Thyroid gland (tissue), 4 donors: ENCODE measurements around the gene TRAK1. TPM values are rescaled to one million over a fixed set of nuclear protein-coding genes. Genes with fewer than 3 reads are reported as not detected.
A peak's percentile ranks its signal among the peaks of the same experiment; 100 is the strongest.

Experiments used
- DNase-seq, 2 donors: peaks; one replicate each; pipeline ENCODE4 v3.0.0-alpha.2; 2019
- H3K27ac ChIP-seq, 3 donors: fragments of 200-600 bp; sonication (generic); 1 replicate in 2 of 3; 2 replicates in 1 of 3; pipeline ENCODE4 v1.5.1; 2016 to 2019; ENCODE audit warnings: mild to moderate bottlenecking in 1 of 3, moderate library complexity in 1 of 3
- H3K27me3 ChIP-seq: fragments of 200-600 bp; sonication (generic); one replicate; pipeline ENCODE4 v1.5.1; 2019
- H3K36me3 ChIP-seq, 2 donors: fragments of 200-600 bp; sonication (generic); one replicate each; pipeline ENCODE4 v1.5.1; 2016 to 2019
- H3K4me1 ChIP-seq, 2 donors: fragments of 200-600 bp; sonication (generic); one replicate each; pipeline ENCODE4 v1.5.1; 2017 to 2019
- H3K4me3 ChIP-seq, 3 donors: fragments of 200-600 bp; sonication (generic); replicated peaks in 1 of 3; 1 replicate in 2 of 3; 2 replicates in 1 of 3; pipeline ENCODE4 v1.5.1; 2016; ENCODE audit warnings: mild to moderate bottlenecking in 1 of 3
- H3K9me3 ChIP-seq: fragments of 200-600 bp; sonication (generic); one replicate; pipeline ENCODE4 v1.5.1; 2017
- POLR2A ChIP-seq, 2 donors: fragments of 450-650 bp; IDR thresholded peaks; one replicate each; pipeline ENCODE4 v1.6.1; 2017; ENCODE audit warnings: antibody characterized with exemption in 2 of 2, mild to moderate bottlenecking in 2 of 2, moderate library complexity in 1 of 2
- WGBS, 2 donors: methylation state at CpG; one replicate each; pipeline ENCODE4 v1.1.5; 2017; 5-methylcytosine and 5-hydroxymethylcytosine counted together
- intact Hi-C: fragments of 100-400 bp; cut with DNase I; formaldehyde crosslinking; loops from one replicate; pipeline ENCODE4 v1.15.1; 2023
- total RNA-seq, 4 donors: library from RNA; depleted of rRNA; stranded (reverse); fragments of >200 nt; gene quantifications; one replicate each; pipeline ENCODE4 v1.2.3, GENCODE V29; 2016
- TF ChIP-seq, protein P1 (sequence below), 6 experiments: fragments of 200-600 bp in 3 of 6; fragments of 450-650 bp in 3 of 6; sonication (generic) in 3 of 6; IDR thresholded peaks; one replicate each; pipeline ENCODE4 v1.5.1; 2016 to 2019; ENCODE audit warnings: antibody characterized with exemption in 6 of 6, mild to moderate bottlenecking in 2 of 6, inconsistent platforms in 1 of 6, moderate library complexity in 1 of 6

The TRAK1 gene
- total RNA-seq, 4 donors from 2014 or later = 46.1 to 87.8 (median 76.4) TPM

DNA sequence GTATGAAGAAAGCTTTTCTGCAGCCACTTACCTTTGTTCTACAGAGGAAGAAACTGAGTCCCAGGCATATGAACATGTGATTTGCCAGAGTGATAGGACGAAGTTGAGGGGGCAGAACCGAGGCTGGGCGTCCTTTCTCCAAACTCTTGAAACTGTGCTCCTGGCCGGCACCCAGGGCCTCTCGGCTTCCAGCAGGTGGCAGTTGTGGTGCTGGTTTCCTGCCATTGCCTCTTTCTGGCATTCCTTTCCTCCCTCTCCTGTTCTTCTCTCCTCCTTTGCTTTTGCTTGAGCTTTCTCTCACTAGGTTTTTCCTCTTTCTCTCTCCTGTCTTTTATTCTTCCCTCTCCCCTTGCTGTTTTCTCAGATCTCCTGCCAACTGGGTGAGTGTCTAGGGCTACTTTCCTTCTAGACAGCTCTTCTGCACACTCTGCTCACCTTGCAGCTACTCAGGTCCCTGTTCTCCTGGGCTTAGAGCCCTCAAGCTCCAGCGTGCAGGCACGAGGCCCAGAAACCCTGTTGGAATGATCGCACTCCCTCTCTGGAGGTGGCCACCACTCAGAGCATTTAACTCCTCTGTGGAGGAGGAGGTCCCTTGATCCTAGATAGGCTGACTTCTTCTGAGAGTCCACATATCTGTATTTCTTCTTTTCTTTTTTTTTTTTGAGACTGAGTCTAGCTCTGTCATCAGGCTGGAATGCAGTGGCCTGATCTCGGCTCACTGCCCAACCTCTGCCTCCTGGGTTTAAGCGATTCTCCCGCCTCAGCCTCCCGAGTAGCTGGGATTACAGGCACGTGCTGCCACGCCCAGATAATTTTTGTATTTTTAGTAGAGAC lies 26.2 kb downstream of the TRAK1 start:
- intact Hi-C loops = no loop called here
- H3K27ac ChIP-seq = peak overlapping the region in 2 of 3 donors; percentile 51 to 52

DNA sequence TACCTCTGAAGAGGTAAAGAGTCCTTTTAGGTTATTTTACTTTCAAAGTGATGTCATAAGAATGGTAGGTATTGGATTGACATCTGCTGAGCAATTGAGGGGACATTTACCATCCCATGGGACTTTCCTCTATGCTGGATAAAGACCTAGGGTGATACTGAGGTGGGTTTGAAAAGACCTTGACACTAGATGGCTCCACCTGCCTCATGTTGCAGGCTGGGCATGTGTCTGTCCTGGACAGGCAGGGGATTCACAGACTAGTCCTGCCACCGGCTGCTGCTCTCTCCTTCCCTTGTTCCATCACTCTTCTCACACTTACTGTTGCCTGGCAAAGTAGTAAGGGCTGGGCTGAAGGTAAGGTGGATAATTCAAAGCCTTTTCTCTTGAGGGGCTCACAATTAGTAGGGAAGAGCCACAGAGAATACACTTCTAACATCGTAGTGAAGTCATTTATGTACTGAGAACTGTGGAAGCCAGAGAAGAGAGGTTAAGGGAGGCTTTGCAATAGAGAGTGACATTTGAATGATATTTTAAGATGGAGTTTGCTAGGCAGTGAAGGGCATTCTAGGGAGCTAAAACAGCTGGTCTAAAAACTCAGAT lies 27.7 kb downstream of the TRAK1 start:
- Histone ChIP-seq H3K4me1 (peaks cover 50 to 62% of the 10 kb centered on the region in 2 donors), H3K27me3 (no peaks in the 10 kb centered on the region), H3K36me3 (no peaks in the 10 kb centered on the region), H3K9me3 (no peaks in the 10 kb centered on the region), H3K27ac (peak overlapping the region in 2 of 3 donors; percentile 2 to 51), H3K4me3 (no peak overlapping the region)
- TF ChIP-seq POLR2A (IDR thresholded peaks at IDR 0.05) = no peak
- TF ChIP-seq, protein P1, sequence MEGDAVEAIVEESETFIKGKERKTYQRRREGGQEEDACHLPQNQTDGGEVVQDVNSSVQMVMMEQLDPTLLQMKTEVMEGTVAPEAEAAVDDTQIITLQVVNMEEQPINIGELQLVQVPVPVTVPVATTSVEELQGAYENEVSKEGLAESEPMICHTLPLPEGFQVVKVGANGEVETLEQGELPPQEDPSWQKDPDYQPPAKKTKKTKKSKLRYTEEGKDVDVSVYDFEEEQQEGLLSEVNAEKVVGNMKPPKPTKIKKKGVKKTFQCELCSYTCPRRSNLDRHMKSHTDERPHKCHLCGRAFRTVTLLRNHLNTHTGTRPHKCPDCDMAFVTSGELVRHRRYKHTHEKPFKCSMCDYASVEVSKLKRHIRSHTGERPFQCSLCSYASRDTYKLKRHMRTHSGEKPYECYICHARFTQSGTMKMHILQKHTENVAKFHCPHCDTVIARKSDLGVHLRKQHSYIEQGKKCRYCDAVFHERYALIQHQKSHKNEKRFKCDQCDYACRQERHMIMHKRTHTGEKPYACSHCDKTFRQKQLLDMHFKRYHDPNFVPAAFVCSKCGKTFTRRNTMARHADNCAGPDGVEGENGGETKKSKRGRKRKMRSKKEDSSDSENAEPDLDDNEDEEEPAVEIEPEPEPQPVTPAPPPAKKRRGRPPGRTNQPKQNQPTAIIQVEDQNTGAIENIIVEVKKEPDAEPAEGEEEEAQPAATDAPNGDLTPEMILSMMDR (IDR thresholded peaks at IDR 0.05) = peak in 2 of 6 experiments; percentile 27 to 30
- peak in 1 of 2 donors; percentile 26 for DNase-seq
- WGBS, 2 donors = 68 to 81% methylated on average over 2 of the region's 2 CpGs
- intact Hi-C loops = no loop called here

More for the DNA sequence above, 26.2 kb downstream of the TRAK1 start:
- H3K27me3 ChIP-seq = no peaks in the 10 kb centered on the region
- no peak overlapping the region for H3K4me3 ChIP-seq
- H3K36me3 ChIP-seq = no peaks in the 10 kb centered on the region
- H3K9me3 ChIP-seq = no peaks in the 10 kb centered on the region
- peaks cover 43 to 50% of the 10 kb centered on the region in 2 donors for H3K4me1 ChIP-seq
- peak; percentile 87 to 89 for DNase-seq
- WGBS, 2 donors = 17 to 32% methylated on average over 14 of the region's 14 CpGs
- no peak for TF ChIP-seq POLR2A (IDR thresholded peaks at IDR 0.05)
- TF ChIP-seq, protein P1 (IDR thresholded peaks at IDR 0.05) = peak in 4 of 6 experiments; percentile 28 to 64 (median 49)

DNA sequence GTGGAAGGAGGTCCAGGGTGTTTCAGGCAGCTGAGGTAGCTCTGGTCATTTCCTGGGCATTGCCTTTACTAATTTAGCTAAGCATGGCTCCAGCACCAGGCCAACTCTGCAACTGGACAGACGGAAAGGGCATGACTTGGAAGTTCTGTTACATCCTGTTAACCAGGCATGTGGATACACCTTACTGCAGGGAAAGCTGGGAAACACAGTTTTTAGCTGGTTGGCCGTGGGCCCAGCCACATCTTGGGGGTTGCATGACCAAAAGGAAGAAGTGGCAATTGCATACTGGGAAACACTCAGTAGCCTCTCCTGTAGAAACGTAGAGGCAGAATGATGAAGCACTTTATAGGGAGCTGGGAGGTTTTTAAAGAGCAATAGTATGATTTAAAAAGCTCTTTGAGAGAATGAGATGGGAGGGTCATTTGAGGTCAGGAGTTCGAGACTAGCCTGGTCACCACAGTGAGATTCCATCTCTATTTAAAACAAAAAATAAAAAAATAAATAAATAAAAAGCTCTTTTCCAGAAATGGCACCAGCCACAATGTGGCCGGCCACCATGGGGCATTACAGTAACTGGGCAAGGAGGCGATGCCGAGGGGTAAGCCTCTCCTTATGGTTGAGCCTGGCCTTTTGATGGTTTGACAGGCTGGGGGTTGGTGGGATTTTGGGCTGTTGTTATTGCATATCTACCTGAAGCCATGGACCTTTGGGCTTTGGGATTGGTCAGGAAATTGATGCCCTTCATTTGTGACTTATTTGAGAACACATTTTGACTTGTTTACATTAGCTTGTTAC lies 28.6 kb downstream of the TRAK1 start:
- no peak overlapping the region for H3K4me3 ChIP-seq
- H3K36me3 ChIP-seq = no peaks in the 10 kb centered on the region
- WGBS, 2 donors = 66 to 74% methylated on average over 7 of the region's 7 CpGs
- peak; percentile 56 to 67 for DNase-seq
- peak overlapping the region; percentile 2 to 27 (median 24) for H3K27ac ChIP-seq
- no peaks in the 10 kb centered on the region for H3K27me3 ChIP-seq
- peaks cover 50 to 62% of the 10 kb centered on the region in 2 donors for H3K4me1 ChIP-seq
- intact Hi-C loops = no loop called here
- H3K9me3 ChIP-seq = no peaks in the 10 kb centered on the region
- no peak for TF ChIP-seq POLR2A (IDR thresholded peaks at IDR 0.05)
- TF ChIP-seq, protein P1 (IDR thresholded peaks at IDR 0.05) = no peak

DNA sequence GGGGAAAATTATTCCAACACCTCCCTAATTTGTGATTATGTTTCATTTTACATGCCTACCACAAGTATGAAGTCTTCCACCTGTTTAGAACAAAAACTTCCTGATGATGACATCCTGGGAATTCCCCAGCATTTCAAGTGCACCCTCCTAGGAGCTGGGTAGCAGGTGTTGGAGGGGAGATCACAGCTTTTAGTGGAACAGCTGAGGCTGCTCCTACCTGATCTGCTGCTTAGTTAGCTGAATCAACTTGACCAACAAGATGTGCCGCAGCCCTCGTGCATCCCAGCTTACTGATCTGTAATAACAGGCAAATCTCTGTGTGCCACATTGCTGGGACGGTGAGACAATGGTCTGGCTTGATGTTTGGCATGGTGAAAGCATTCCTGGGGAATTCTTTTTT lies 29.7 kb downstream of the TRAK1 start:
- peak in 1 of 2 donors; percentile 12 for DNase-seq
- WGBS, 2 donors = 73 to 77% methylated on average over 3 of the region's 3 CpGs
- Histone ChIP-seq H3K27ac (no peak overlapping the region), H3K4me3 (no peak overlapping the region), H3K36me3 (peaks cover 3 to 4% of the 10 kb centered on the region in 2 donors), H3K4me1 (peaks cover 46 to 57% of the 10 kb centered on the region in 2 donors), H3K9me3 (no peaks in the 10 kb centered on the region), H3K27me3 (no peaks in the 10 kb centered on the region)
- TF ChIP-seq, protein P1 (IDR thresholded peaks at IDR 0.05) = no peak
- TF ChIP-seq POLR2A (IDR thresholded peaks at IDR 0.05) = no peak
- intact Hi-C loops = no loop called here
